ENCODE data around the gene PCSK2. TPM values are rescaled to one million over a fixed set of nuclear protein-coding genes. Genes with fewer than 3 reads are reported as not detected.

The PCSK2 gene
- total and polyA plus RNA-seq, 2 donors (not counting 3 experiments of a cell fraction or from before 2014, with no cell fraction given): not detected

- H3K27ac ChIP-seq (ENCODE audit: insufficient read depth, low read depth, low read length): no peak overlapping the region
- H3K9me3 ChIP-seq (replicated peaks; ENCODE audit: control insufficient read depth, insufficient read depth, low read length): no peaks in the 10 kb centered on the region
- no peaks in the 10 kb centered on the region for H3K4me1 ChIP-seq (ENCODE audit: control insufficient read depth, extremely low read depth, insufficient read depth, low read length)
- ChIA-PET CTCF (interaction anchor here (0.7 kb wide), 1 partner anchor 675 kb away, joined by 3 read pairs; no protein-coding TSS in a partner anchor), POLR2A (no interaction called here)
- no peak for TF ChIP-seq POLR2AphosphoS5 (IDR thresholded peaks at IDR 0.05; ENCODE audit: insufficient read depth, low read depth, low read length)
- no peak for TF ChIP-seq POLR2A (IDR thresholded peaks at IDR 0.05; ENCODE audit: low read depth, low read length)
- FAIRE-seq: no peak
- DNase-seq (ENCODE audit: low read depth, low spot score): no peak
- peaks cover 0 to 8% of the 10 kb centered on the region in 2 experiments for H3K27me3 ChIP-seq (ENCODE audit: control insufficient read depth in 2 of 2, insufficient read depth in 2 of 2, low read length in 2 of 2)
- BruUV-seq (replicated peaks): no TSS peak
- H3K4me3 ChIP-seq (replicated peaks in 1 of 3; ENCODE audit: insufficient read depth in 1 of 3, low read depth in 1 of 3, low read length in 3 of 3): no peak overlapping the region
- no peaks in the 10 kb centered on the region for H3K79me2 ChIP-seq (ENCODE audit: control insufficient read depth, insufficient read depth, low read length)
- no peaks in the 10 kb centered on the region for H3K9me1 ChIP-seq (replicated peaks; ENCODE audit: control insufficient read depth, extremely low read depth, insufficient read depth, low read length)
- H3K4me2 ChIP-seq (ENCODE audit: insufficient read depth, low read length): no peak overlapping the region
- no peaks in the 10 kb centered on the region for H4K20me1 ChIP-seq (replicated peaks; ENCODE audit: control insufficient read depth, extremely low read depth, insufficient read depth, low read length)
- dilution Hi-C loops (cut with MboI; ENCODE audit: extremely low pct_ligation_motif_present, low sequenced_read_pairs): no loop called here
- intact Hi-C loops (cut with micrococcal nuclease): no loop called here
- H3K36me3 ChIP-seq (ENCODE audit: control insufficient read depth in 2 of 2, extremely low read depth in 1 of 2, insufficient read depth in 2 of 2, low read length in 2 of 2): no peaks in the 10 kb centered on the region
- H2AFZ ChIP-seq (ENCODE audit: low read depth, low read length): no peak overlapping the region
- no peak overlapping the region for H3K9ac ChIP-seq (replicated peaks; ENCODE audit: extremely low read depth, insufficient read depth, low read length)
Observed at GRCh38 chr20:17479063-17479657, 252.3 kb downstream of the PCSK2 start.

GRCh38 chr20:17480696-17481095, 253.9 kb downstream of the PCSK2 start:
- ChIA-PET POLR2A (no interaction called here), CTCF (no interaction called here)
- intact Hi-C loops (cut with micrococcal nuclease) (no loop called here), dilution Hi-C loops (cut with MboI; ENCODE audit: extremely low pct_ligation_motif_present, low sequenced_read_pairs) (no loop called here)
- H4K20me1 ChIP-seq (replicated peaks; ENCODE audit: control insufficient read depth, extremely low read depth, insufficient read depth, low read length): no peaks in the 10 kb centered on the region
- no TSS peak for BruUV-seq (replicated peaks)
- no peak for DNase-seq (ENCODE audit: low read depth, low spot score)
- H3K4me3 ChIP-seq (replicated peaks in 1 of 3; ENCODE audit: insufficient read depth in 1 of 3, low read depth in 1 of 3, low read length in 3 of 3): no peak overlapping the region
- H3K9me1 ChIP-seq (replicated peaks; ENCODE audit: control insufficient read depth, extremely low read depth, insufficient read depth, low read length): no peaks in the 10 kb centered on the region
- no peaks in the 10 kb centered on the region for H3K9me3 ChIP-seq (replicated peaks; ENCODE audit: control insufficient read depth, insufficient read depth, low read length)
- peaks cover 2 to 6% of the 10 kb centered on the region in 2 experiments for H3K27me3 ChIP-seq (ENCODE audit: control insufficient read depth in 2 of 2, insufficient read depth in 2 of 2, low read length in 2 of 2)
- H3K79me2 ChIP-seq (ENCODE audit: control insufficient read depth, insufficient read depth, low read length): no peaks in the 10 kb centered on the region
- H3K4me1 ChIP-seq (ENCODE audit: control insufficient read depth, extremely low read depth, insufficient read depth, low read length): no peaks in the 10 kb centered on the region
- H2AFZ ChIP-seq (ENCODE audit: low read depth, low read length): no peak overlapping the region
- H3K36me3 ChIP-seq (ENCODE audit: control insufficient read depth in 2 of 2, extremely low read depth in 1 of 2, insufficient read depth in 2 of 2, low read length in 2 of 2): no peaks in the 10 kb centered on the region
- no peak overlapping the region for H3K4me2 ChIP-seq (ENCODE audit: insufficient read depth, low read length)
- no peak overlapping the region for H3K9ac ChIP-seq (replicated peaks; ENCODE audit: extremely low read depth, insufficient read depth, low read length)
- TF ChIP-seq POLR2A (IDR thresholded peaks at IDR 0.05; ENCODE audit: low read depth, low read length): no peak
- TF ChIP-seq POLR2AphosphoS5 (IDR thresholded peaks at IDR 0.05; ENCODE audit: insufficient read depth, low read depth, low read length): no peak
- no peak for TF ChIP-seq MAX (IDR thresholded peaks at IDR 0.05; ENCODE audit: insufficient read depth, insufficient read length)
- no peak for TF ChIP-seq FOS (IDR thresholded peaks at IDR 0.05; ENCODE audit: borderline replicate concordance, insufficient read depth, low read length)
- FAIRE-seq: no peak
- H3K27ac ChIP-seq (ENCODE audit: insufficient read depth, low read depth, low read length): no peak overlapping the region

All from endothelial cell of umbilical vein (primary cell).